Measurements from ENCODE around the gene GLIS1. TPM values are rescaled to one million over a fixed set of nuclear protein-coding genes. Genes with fewer than 3 reads are reported as not detected.

Gene GLIS1
- total RNA-seq, 1 donor from 2014 or later: not detected

GRCh38 chr1:53732912-53733317 is 6.0 kb downstream of the GLIS1 start:
- Histone ChIP-seq H3K9me3 (no peaks in the 10 kb centered on the region), H3K4me3 (no peak overlapping the region), H3K36me3 (no peaks in the 10 kb centered on the region), H3K27ac (no peak overlapping the region), H3K27me3 (no peaks in the 10 kb centered on the region), H3K4me1 (peaks cover 4% of the 10 kb centered on the region in 2 donors)
- intact Hi-C loops (cut with DNase I): no loop called here
- no peak for TF ChIP-seq CTCF (IDR thresholded peaks at IDR 0.05)
- DNase-seq (ENCODE audit: low spot score in 2 of 2): no peak

- intact Hi-C loops (cut with DNase I): no loop called here
- Histone ChIP-seq H3K27me3 (no peaks in the 10 kb centered on the region), H3K4me3 (no peak overlapping the region), H3K36me3 (no peaks in the 10 kb centered on the region), H3K9me3 (no peaks in the 10 kb centered on the region), H3K4me1 (no peaks in the 10 kb centered on the region), H3K27ac (no peak overlapping the region)
- no peak for DNase-seq (ENCODE audit: low spot score in 2 of 2)
- TF ChIP-seq CTCF (IDR thresholded peaks at IDR 0.05): no peak
Measured at GRCh38 chr1:53732409-53732808, 6.6 kb downstream of the GLIS1 start.

- H3K27ac ChIP-seq: no peak overlapping the region
- no peak overlapping the region for H3K4me3 ChIP-seq
- intact Hi-C loops (cut with DNase I): no loop called here
- H3K4me1 ChIP-seq: no peaks in the 10 kb centered on the region
- no peak for TF ChIP-seq CTCF (IDR thresholded peaks at IDR 0.05)
- DNase-seq (ENCODE audit: low spot score in 2 of 2): no peak
- no peaks in the 10 kb centered on the region for H3K9me3 ChIP-seq
- H3K27me3 ChIP-seq: no peaks in the 10 kb centered on the region
- H3K36me3 ChIP-seq: no peaks in the 10 kb centered on the region
Measured at GRCh38 chr1:53731779-53732305, 7.1 kb downstream of the GLIS1 start.

- no peak overlapping the region for H3K27ac ChIP-seq
- no peaks in the 10 kb centered on the region for H3K27me3 ChIP-seq
- TF ChIP-seq CTCF (IDR thresholded peaks at IDR 0.05): no peak
- intact Hi-C loops (cut with DNase I): no loop called here
- no peaks in the 10 kb centered on the region for H3K9me3 ChIP-seq
- no peaks in the 10 kb centered on the region for H3K4me1 ChIP-seq
- DNase-seq (ENCODE audit: low spot score in 2 of 2): no peak
- no peak overlapping the region for H3K4me3 ChIP-seq
- H3K36me3 ChIP-seq: no peaks in the 10 kb centered on the region
Measured at GRCh38 chr1:53731043-53731600, 7.8 kb downstream of the GLIS1 start.

- H3K4me3 ChIP-seq: no peak overlapping the region
- H3K36me3 ChIP-seq: no peaks in the 10 kb centered on the region
- TF ChIP-seq CTCF (IDR thresholded peaks at IDR 0.05): no peak
- intact Hi-C loops (cut with DNase I): no loop called here
- H3K27me3 ChIP-seq: no peaks in the 10 kb centered on the region
- H3K27ac ChIP-seq: no peak overlapping the region
- no peaks in the 10 kb centered on the region for H3K9me3 ChIP-seq
- no peaks in the 10 kb centered on the region for H3K4me1 ChIP-seq
- no peak for DNase-seq (ENCODE audit: low spot score in 2 of 2)
Measured at GRCh38 chr1:53730224-53730865, 8.6 kb downstream of the GLIS1 start.
